Measurements from ENCODE around the gene ITIH2.

ITIH2 gene

GRCh38 chr10:7794251-7795026, 91.3 kb downstream of the ITIH2 start:
- DNase-seq (ENCODE audit: low read depth) = no peak

GRCh38 chr10:7795605-7796004, 92.5 kb downstream of the ITIH2 start:
- DNase-seq (ENCODE audit: low read depth) = no peak

GRCh38 chr10:7797582-7797981, 94.5 kb downstream of the ITIH2 start:
- DNase-seq (ENCODE audit: low read depth) = no peak

All from stimulated activated CD4-positive, alpha-beta T cell treated with anti-CD3 and anti-CD28 coated beads, Interleukin-2, amount 100 ng/mL, for 4 hours (primary cell).